ENCODE data around the gene ADARB2.

GRCh38 chr10:1247598-1248261, 489.6 kb downstream of the ADARB2 start:
- TF ChIP-seq, protein P1, sequence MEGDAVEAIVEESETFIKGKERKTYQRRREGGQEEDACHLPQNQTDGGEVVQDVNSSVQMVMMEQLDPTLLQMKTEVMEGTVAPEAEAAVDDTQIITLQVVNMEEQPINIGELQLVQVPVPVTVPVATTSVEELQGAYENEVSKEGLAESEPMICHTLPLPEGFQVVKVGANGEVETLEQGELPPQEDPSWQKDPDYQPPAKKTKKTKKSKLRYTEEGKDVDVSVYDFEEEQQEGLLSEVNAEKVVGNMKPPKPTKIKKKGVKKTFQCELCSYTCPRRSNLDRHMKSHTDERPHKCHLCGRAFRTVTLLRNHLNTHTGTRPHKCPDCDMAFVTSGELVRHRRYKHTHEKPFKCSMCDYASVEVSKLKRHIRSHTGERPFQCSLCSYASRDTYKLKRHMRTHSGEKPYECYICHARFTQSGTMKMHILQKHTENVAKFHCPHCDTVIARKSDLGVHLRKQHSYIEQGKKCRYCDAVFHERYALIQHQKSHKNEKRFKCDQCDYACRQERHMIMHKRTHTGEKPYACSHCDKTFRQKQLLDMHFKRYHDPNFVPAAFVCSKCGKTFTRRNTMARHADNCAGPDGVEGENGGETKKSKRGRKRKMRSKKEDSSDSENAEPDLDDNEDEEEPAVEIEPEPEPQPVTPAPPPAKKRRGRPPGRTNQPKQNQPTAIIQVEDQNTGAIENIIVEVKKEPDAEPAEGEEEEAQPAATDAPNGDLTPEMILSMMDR (IDR thresholded peaks at IDR 0.05; ENCODE audit: poor library complexity) = no peak
- TF ChIP-seq EZH2 (IDR thresholded peaks at IDR 0.05; ENCODE audit: borderline replicate concordance) = no peak

All from hepatocyte (in vitro differentiated cells).